Stomach (tissue), 9 donors: Measurements from ENCODE around the gene SLC35F3. TPM values are rescaled to one million over a fixed set of nuclear protein-coding genes. Genes with fewer than 3 reads are reported as not detected.

Experiments
- DNase-seq, 2 donors: peaks; one replicate each; pipeline versions ENCODE4 v3.0.0 to v3.0.0-alpha.2; 2013 to 2019
- H3K27ac ChIP-seq, 5 donors: fragments of 200-600 bp in 4 of 5; sonication (generic) in 4 of 5; one replicate each; pipeline ENCODE4 v1.5.1; 2013 to 2019; ENCODE audit warnings: mild to moderate bottlenecking in 1 of 5, moderate library complexity in 1 of 5
- H3K27me3 ChIP-seq, 3 donors: fragments of 200-600 bp; sonication (generic); one replicate each; pipeline ENCODE4 v1.5.1; 2017 to 2019; ENCODE audit warnings: mixed run types in 1 of 3
- H3K36me3 ChIP-seq, 4 donors: fragments of 200-600 bp; sonication (generic); 1 replicate in 3 of 4; 2 replicates in 1 of 4; pipeline ENCODE4 v1.5.1; 2016 to 2019
- H3K4me1 ChIP-seq, 4 donors: fragments of 200-600 bp; sonication (generic); one replicate each; pipeline ENCODE4 v1.5.1; 2016 to 2019
- H3K4me3 ChIP-seq, 4 donors: fragments of 200-600 bp; sonication (generic) in 3 of 4; one replicate each; pipeline ENCODE4 v1.5.1; 2016 to 2019; ENCODE audit warnings: mild to moderate bottlenecking in 1 of 4
- H3K9me3 ChIP-seq, 4 donors: fragments of 200-600 bp; sonication (generic); one replicate each; pipeline ENCODE4 v1.5.1; 2016 to 2019
- EP300 ChIP-seq: sonication (generic); formaldehyde crosslinking; IDR thresholded peaks from one replicate; pipeline ENCODE4 v1.6.1; 2017; ENCODE audit warnings: antibody characterized with exemption
- POLR2A ChIP-seq, 4 donors: fragments of 450-650 bp; IDR thresholded peaks; one replicate each; pipeline ENCODE4 v1.6.1; 2016; ENCODE audit warnings: antibody characterized with exemption in 4 of 4, control low read depth in 2 of 4, mild to moderate bottlenecking in 1 of 4, moderate library complexity in 1 of 4
- POLR2AphosphoS5 ChIP-seq, 3 donors: sonication (generic); formaldehyde crosslinking; IDR thresholded peaks; one replicate each; pipeline ENCODE4 v1.6.1; 2016; ENCODE audit warnings: antibody characterized with exemption in 3 of 3
- WGBS, 5 donors: extraction: QIAGEN DNeasy Blood & Tissue Kit in 3 of 5; methylation state at CpG; one replicate each; pipeline versions ENCODE4 v1.1.5 to v1.1.7; 2013 to 2018; 5-methylcytosine and 5-hydroxymethylcytosine counted together
- intact Hi-C: fragments of 100-400 bp; cut with DNase I; formaldehyde crosslinking; loops from one replicate; pipeline ENCODE4 v1.15.1; 2023; ENCODE audit warnings: low total_unique reads
- polyA plus RNA-seq, 3 donors: library from polyadenylated mRNA; stranded (reverse); fragments of 200-250 nt; gene quantifications; one replicate each; pipeline ENCODE4 v1.2.3, GENCODE V29; 2013
- total RNA-seq, 5 donors: library from RNA; depleted of rRNA; stranded (reverse); fragments of >200 nt; gene quantifications; one replicate each; pipeline versions ENCODE4 v1.1.0 to v1.2.3, GENCODE V29; 2014 to 2016
- TF ChIP-seq, protein P1 (sequence below), 7 experiments: fragments of 450-650 bp in 4 of 7; fragments of 200-600 bp in 3 of 7; sonication (generic) in 3 of 7; IDR thresholded peaks; one replicate each; pipeline ENCODE4 v1.5.1; 2016 to 2019; ENCODE audit warnings: antibody characterized with exemption in 7 of 7, control low read depth in 2 of 7, mild to moderate bottlenecking in 1 of 7
- donor health status: healthy with polysubstance abuse.
- donor health status: Bipolar disorder and iron deficiency.
- donor health status: healthy.

Gene SLC35F3
- total and polyA plus RNA-seq, 8 donors: under 0.01 to 1.5 (median 0.59) TPM; not detected in 2

DNA sequence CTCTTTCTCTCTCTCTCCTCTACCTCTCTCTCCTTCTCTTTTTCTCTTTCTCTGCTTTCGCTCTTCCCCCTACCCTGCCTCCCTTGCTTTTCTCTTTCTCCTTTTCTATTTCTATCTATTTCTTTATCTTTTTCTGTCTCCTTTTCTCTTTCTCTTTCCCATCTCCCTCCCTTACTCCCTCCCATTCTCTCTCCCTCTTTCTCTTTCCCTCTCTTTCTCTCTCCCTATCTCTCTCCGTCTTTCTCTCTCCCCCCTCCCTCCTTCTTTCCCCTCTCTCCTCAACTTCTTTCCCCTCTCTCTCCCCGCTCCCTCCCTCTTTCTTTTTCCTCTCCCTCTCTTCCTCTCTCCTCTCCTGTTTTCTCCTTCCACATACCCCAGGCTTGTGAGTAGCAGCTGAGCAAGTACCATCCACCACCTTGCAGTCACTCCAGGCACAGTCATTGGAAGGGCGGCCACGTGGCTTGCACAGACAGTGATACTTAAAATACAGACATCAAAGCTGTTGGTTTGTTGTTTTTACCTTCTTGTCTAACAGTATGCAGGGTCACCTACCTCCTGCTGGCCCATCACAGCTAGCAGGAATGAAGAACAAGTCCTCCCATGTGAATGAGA lies 259.7 kb downstream of the SLC35F3 start:
- Histone ChIP-seq H3K4me1 (no peaks in the 10 kb centered on the region), H3K9me3 (no peaks in the 10 kb centered on the region), H3K27me3 (peaks cover 0 to 8% (median 0%) of the 10 kb centered on the region in 3 donors), H3K4me3 (no peak overlapping the region), H3K36me3 (no peaks in the 10 kb centered on the region), H3K27ac (no peak overlapping the region)
- intact Hi-C loops: no loop called here
- no peak for DNase-seq
- TF ChIP-seq POLR2AphosphoS5 (IDR thresholded peaks at IDR 0.05) (no peak), EP300 (no peak), POLR2A (IDR thresholded peaks at IDR 0.05) (no peak)
- TF ChIP-seq, protein P1, sequence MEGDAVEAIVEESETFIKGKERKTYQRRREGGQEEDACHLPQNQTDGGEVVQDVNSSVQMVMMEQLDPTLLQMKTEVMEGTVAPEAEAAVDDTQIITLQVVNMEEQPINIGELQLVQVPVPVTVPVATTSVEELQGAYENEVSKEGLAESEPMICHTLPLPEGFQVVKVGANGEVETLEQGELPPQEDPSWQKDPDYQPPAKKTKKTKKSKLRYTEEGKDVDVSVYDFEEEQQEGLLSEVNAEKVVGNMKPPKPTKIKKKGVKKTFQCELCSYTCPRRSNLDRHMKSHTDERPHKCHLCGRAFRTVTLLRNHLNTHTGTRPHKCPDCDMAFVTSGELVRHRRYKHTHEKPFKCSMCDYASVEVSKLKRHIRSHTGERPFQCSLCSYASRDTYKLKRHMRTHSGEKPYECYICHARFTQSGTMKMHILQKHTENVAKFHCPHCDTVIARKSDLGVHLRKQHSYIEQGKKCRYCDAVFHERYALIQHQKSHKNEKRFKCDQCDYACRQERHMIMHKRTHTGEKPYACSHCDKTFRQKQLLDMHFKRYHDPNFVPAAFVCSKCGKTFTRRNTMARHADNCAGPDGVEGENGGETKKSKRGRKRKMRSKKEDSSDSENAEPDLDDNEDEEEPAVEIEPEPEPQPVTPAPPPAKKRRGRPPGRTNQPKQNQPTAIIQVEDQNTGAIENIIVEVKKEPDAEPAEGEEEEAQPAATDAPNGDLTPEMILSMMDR (IDR thresholded peaks at IDR 0.05): no peak
- WGBS, 5 donors: 46 to 62% (median 57%) methylated on average over 5 of the region's 5 CpGs

DNA sequence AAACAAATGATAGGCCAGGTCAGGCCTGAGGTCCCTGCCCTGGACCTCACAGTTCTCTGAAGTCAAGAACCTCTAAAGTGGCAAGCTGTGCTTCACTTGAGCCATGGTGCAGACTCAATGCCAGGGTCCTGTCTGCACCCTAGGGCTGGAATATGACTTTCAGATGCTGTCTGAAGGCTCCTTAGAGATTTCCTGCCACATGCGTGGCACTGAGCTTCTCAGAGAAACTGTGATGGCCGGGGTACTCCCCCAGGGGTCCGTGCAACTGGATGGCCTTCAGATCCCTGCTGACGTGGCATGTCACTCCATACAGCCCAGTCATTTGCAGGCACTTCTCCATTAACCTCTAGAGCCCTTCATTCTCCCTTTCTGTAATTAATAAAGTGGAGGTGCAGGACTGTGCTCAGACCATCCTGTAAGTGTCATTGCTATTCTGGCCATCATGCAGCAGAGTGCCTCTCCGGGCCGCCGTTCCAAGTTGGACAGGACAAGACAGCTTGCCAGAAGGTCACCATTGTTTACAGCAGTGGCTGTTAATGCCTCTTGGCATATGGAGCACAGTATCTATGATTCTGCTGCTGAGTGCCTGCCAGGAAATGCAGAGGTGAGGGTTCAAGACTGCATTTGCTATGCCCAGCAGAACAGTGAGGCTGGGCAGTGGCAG lies 263.7 kb downstream of the SLC35F3 start:
- Histone ChIP-seq H3K4me3 (no peak overlapping the region), H3K27me3 (peaks cover 0 to 18% (median 4%) of the 10 kb centered on the region in 3 donors), H3K36me3 (no peaks in the 10 kb centered on the region), H3K4me1 (no peaks in the 10 kb centered on the region), H3K27ac (no peak overlapping the region), H3K9me3 (no peaks in the 10 kb centered on the region)
- intact Hi-C loops: no loop called here
- DNase-seq: no peak
- TF ChIP-seq, protein P1 (IDR thresholded peaks at IDR 0.05): no peak
- WGBS, 5 donors: 67 to 77% (median 71%) methylated on average over 7 of the region's 7 CpGs

DNA sequence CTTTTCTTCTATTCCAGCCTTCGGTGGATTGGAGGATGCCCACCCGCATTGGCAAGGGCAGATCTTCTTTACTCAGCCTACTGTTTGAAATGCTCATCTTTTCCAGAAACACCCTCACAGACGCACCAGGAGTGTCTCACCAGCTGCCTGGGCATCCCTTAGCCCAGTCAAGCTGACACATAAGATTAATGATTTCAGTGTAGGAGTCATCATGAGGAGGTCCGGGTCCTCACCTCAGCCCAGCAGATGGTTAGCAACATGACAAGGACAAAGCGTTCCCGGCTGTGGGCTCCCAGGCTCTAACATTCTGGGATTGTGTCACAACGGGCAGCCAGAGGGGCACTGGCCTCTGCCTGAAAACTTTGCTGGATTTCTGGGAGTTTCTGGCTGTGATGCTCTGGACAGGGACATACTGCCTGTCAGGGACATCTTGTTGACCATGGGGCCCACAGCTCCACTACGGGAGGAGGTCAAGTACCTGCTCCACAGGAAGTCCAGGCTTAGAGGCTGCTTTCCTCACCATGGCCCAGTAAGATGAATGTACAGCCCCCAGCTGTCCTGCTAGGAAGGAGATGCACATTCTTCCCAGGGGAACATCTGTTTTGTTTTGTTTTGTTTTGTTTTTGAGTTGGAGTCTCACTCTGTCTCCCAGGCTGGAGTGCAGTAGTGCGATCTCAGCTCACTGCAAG lies 264.8 kb downstream of the SLC35F3 start:
- no peak for DNase-seq
- Histone ChIP-seq H3K9me3 (no peaks in the 10 kb centered on the region), H3K27ac (no peak overlapping the region), H3K4me3 (no peak overlapping the region), H3K27me3 (peaks cover 0 to 18% (median 4%) of the 10 kb centered on the region in 3 donors), H3K36me3 (no peaks in the 10 kb centered on the region), H3K4me1 (no peaks in the 10 kb centered on the region)
- intact Hi-C loops: no loop called here
- 81 to 89% (median 83%) methylated on average over 8 to 9 of the region's 9 CpGs for WGBS, 5 donors
- TF ChIP-seq POLR2A (IDR thresholded peaks at IDR 0.05) (no peak), EP300 (no peak), POLR2AphosphoS5 (IDR thresholded peaks at IDR 0.05) (no peak)
- TF ChIP-seq, protein P1 (IDR thresholded peaks at IDR 0.05): no peak

DNA sequence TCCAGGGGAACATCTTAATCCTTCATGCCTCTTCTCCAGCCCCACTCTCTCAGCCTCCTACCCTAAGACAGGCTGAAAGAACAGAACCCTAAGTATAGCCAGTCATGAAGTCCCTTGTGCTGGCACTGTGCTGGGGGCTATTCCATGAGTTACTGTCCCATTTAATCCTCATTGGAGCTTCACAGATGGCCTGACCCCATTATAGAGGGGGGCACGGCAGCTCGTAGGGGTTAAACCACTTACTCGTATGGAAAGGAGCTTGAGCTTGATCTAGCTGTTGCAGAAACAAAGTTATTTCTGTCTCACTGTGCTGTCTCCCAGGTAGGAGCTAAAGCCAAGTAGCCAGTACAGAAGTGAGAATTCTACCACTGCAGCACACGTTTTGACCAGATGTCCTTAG lies 265.6 kb downstream of the SLC35F3 start:
- TF ChIP-seq POLR2A (IDR thresholded peaks at IDR 0.05): no peak
- Histone ChIP-seq H3K27me3 (peaks cover 0 to 18% (median 4%) of the 10 kb centered on the region in 3 donors), H3K4me1 (no peaks in the 10 kb centered on the region), H3K4me3 (no peak overlapping the region), H3K9me3 (no peaks in the 10 kb centered on the region), H3K36me3 (no peaks in the 10 kb centered on the region), H3K27ac (no peak overlapping the region)
- 68 to 82% (median 76%) methylated on average over 4 of the region's 4 CpGs for WGBS, 5 donors
- no peak for DNase-seq
- intact Hi-C loops: no loop called here
